Parathyroid adenoma (tissue), 2 donors: Measurements from ENCODE around the gene SYCP1.

ENCODE experiments used
- H2AFZ ChIP-seq: fragments of 300-600 bp; sonication (generic); one replicate; pipeline ENCODE4 v1.7.0; 2017; ENCODE audit warnings: antibody characterized with exemption, mild to moderate bottlenecking
- H3K27ac ChIP-seq: fragments of 300-600 bp; sonication (generic); one replicate; pipeline ENCODE4 v1.7.0; 2017
- H3K27me3 ChIP-seq: fragments of 300-600 bp; sonication (generic); one replicate; pipeline ENCODE4 v1.7.0; 2017; ENCODE audit warnings: low read length; ENCODE audit not compliant: control insufficient read depth, insufficient read depth
- H3K36me3 ChIP-seq: fragments of 300-600 bp; sonication (generic); one replicate; pipeline ENCODE4 v1.7.0; 2017; ENCODE audit warnings: low read length; ENCODE audit not compliant: control insufficient read depth, insufficient read depth
- H3K4me1 ChIP-seq: fragments of 300-600 bp; sonication (generic); one replicate; pipeline ENCODE4 v1.7.0; 2017; ENCODE audit warnings: control low read depth
- H3K4me2 ChIP-seq: fragments of 300-600 bp; sonication (generic); one replicate; pipeline ENCODE4 v1.7.0; 2017; ENCODE audit warnings: low read length
- H3K4me3 ChIP-seq: fragments of 300-600 bp; sonication (generic); one replicate; pipeline ENCODE4 v1.7.0; 2017; ENCODE audit warnings: low read depth, low read length
- H3K79me2 ChIP-seq: fragments of 300-600 bp; sonication (generic); one replicate; pipeline ENCODE4 v1.7.0; 2017; ENCODE audit warnings: control low read depth
- H3K9ac ChIP-seq: fragments of 300-600 bp; sonication (generic); one replicate; pipeline ENCODE4 v1.7.0; 2017; ENCODE audit warnings: mild to moderate bottlenecking
- H3K9me3 ChIP-seq: fragments of 300-600 bp; sonication (generic); one replicate; pipeline ENCODE4 v1.7.0; 2017; ENCODE audit warnings: low read length; ENCODE audit not compliant: control insufficient read depth
- TF ChIP-seq, protein P1 (sequence below): fragments of 300-600 bp; sonication (generic); IDR thresholded peaks from one replicate; pipeline ENCODE4 v1.7.0; 2017; ENCODE audit warnings: antibody characterized with exemption, mild to moderate bottlenecking
- donor health status: primary hyperparathyroidism.

SYCP1 gene

GRCh38 chr1:114844270-114844669, 10.4 kb upstream of the SYCP1 start:
- Histone ChIP-seq H2AFZ (no peak overlapping the region), H3K9me3 (no peaks in the 10 kb centered on the region), H3K36me3 (no peaks in the 10 kb centered on the region), H3K27me3 (no peaks in the 10 kb centered on the region), H3K9ac (no peak overlapping the region), H3K27ac (no peak overlapping the region), H3K4me1 (no peaks in the 10 kb centered on the region), H3K79me2 (no peaks in the 10 kb centered on the region), H3K4me2 (no peak overlapping the region), H3K4me3 (no peak overlapping the region)
- TF ChIP-seq, protein P1, sequence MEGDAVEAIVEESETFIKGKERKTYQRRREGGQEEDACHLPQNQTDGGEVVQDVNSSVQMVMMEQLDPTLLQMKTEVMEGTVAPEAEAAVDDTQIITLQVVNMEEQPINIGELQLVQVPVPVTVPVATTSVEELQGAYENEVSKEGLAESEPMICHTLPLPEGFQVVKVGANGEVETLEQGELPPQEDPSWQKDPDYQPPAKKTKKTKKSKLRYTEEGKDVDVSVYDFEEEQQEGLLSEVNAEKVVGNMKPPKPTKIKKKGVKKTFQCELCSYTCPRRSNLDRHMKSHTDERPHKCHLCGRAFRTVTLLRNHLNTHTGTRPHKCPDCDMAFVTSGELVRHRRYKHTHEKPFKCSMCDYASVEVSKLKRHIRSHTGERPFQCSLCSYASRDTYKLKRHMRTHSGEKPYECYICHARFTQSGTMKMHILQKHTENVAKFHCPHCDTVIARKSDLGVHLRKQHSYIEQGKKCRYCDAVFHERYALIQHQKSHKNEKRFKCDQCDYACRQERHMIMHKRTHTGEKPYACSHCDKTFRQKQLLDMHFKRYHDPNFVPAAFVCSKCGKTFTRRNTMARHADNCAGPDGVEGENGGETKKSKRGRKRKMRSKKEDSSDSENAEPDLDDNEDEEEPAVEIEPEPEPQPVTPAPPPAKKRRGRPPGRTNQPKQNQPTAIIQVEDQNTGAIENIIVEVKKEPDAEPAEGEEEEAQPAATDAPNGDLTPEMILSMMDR = no peak

GRCh38 chr1:114853584-114853983, 1.1 kb upstream of the SYCP1 start:
- Histone ChIP-seq H3K4me3 (no peak overlapping the region), H3K4me1 (no peaks in the 10 kb centered on the region), H3K27me3 (no peaks in the 10 kb centered on the region), H2AFZ (no peak overlapping the region), H3K9ac (no peak overlapping the region), H3K79me2 (no peaks in the 10 kb centered on the region), H3K36me3 (no peaks in the 10 kb centered on the region), H3K27ac (no peak overlapping the region), H3K9me3 (peaks cover 3% of the 10 kb centered on the region), H3K4me2 (no peak overlapping the region)
- TF ChIP-seq, protein P1 = no peak

- H3K4me2 ChIP-seq = no peak overlapping the region
- H3K4me1 ChIP-seq = no peaks in the 10 kb centered on the region
- H3K79me2 ChIP-seq = no peaks in the 10 kb centered on the region
- H3K36me3 ChIP-seq = no peaks in the 10 kb centered on the region
- H3K9ac ChIP-seq = no peak overlapping the region
- H2AFZ ChIP-seq = no peak overlapping the region
- no peaks in the 10 kb centered on the region for H3K27me3 ChIP-seq
- H3K9me3 ChIP-seq = no peaks in the 10 kb centered on the region
- TF ChIP-seq, protein P1 = no peak
- no peak overlapping the region for H3K4me3 ChIP-seq
- H3K27ac ChIP-seq = no peak overlapping the region
Measured at GRCh38 chr1:114861384-114861783, 6.7 kb downstream of the SYCP1 start.

DNA sequence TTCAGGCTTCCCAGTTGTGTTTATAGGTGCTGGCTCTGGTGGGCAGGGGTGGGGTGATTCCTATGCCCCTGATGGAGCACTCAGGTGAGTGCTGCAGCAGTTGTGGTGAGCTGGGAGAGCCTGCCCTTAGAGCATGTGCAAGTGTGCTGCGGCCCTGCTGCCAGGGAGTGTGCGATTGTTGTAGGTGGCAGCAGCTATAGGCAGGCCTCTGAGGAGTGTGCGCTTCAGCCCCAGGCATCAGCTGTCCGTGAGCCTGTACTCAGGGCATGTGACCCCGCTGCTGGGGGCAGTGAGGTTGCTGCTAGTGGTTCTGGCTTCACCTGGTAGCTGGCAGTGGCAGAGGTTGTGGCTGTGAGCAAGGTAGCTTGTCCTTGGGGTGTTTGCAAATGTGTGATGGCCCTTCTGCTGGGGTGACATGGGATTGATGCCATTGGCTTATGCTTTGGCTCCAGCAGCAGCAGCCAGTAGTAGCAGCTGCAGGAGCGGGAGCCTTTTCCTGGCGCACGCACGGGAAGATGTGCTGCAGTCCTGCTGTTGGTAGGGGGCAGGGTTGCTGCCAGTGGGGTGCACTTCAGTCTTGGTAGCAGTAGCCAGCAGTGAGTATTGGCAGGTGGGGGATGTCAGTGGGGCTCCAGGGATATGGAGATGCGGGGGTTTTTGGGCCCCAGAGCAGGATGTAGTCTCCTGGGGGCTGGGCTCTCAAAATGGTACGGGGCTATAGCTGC, 37.7 kb downstream of the SYCP1 start:
- H3K79me2 ChIP-seq = no peaks in the 10 kb centered on the region

More for the DNA sequence above, 37.7 kb downstream of the SYCP1 start:
- TF ChIP-seq, protein P1 = no peak
- H3K36me3 ChIP-seq = no peaks in the 10 kb centered on the region
- no peaks in the 10 kb centered on the region for H3K9me3 ChIP-seq
- no peaks in the 10 kb centered on the region for H3K27me3 ChIP-seq
- no peak overlapping the region for H3K4me2 ChIP-seq
- no peak overlapping the region for H3K27ac ChIP-seq
- H3K4me3 ChIP-seq = no peak overlapping the region
- no peaks in the 10 kb centered on the region for H3K4me1 ChIP-seq
- H3K9ac ChIP-seq = no peak overlapping the region
- H2AFZ ChIP-seq = no peak overlapping the region
